Neural progenitor cell (in vitro differentiated cells): ENCODE measurements around the gene CCSER1. TPM values are rescaled to one million over a fixed set of nuclear protein-coding genes. Genes with fewer than 3 reads are reported as not detected.

Experiments
- DNase-seq: peaks from one replicate; pipeline ENCODE4 v3.0.0-alpha.2; 2016; ENCODE audit warnings: low spot score
- H2AFZ ChIP-seq: fragments of 200-600 bp; sonication (generic); replicated peaks from 2 replicates; pipeline ENCODE4 v1.6.1; 2016; ENCODE audit warnings: antibody characterized with exemption
- H3F3A ChIP-seq: fragments of 200-600 bp; sonication (generic); 2 replicates; pipeline ENCODE4 v1.6.1; 2016; ENCODE audit warnings: antibody characterized with exemption, low read depth
- H3K27ac ChIP-seq: fragments of 200-600 bp; sonication (generic); 2 replicates; pipeline ENCODE4 v1.5.1; 2016; ENCODE audit warnings: mild to moderate bottlenecking
- H3K27me3 ChIP-seq: fragments of 200-600 bp; sonication (generic); 2 replicates; pipeline ENCODE4 v1.6.1; 2016; ENCODE audit warnings: mild to moderate bottlenecking, moderate library complexity
- H3K36me3 ChIP-seq: fragments of 200-600 bp; sonication (generic); 2 replicates; pipeline ENCODE4 v1.5.1; 2016
- H3K4me1 ChIP-seq: fragments of 200-600 bp; sonication (generic); 2 replicates; pipeline ENCODE4 v1.6.1; 2016; ENCODE audit warnings: mixed run types
- H3K4me2 ChIP-seq: fragments of 200-600 bp; sonication (generic); 2 replicates; pipeline ENCODE4 v1.6.1; 2016
- H3K4me3 ChIP-seq: fragments of 200-600 bp; sonication (generic); 2 replicates; pipeline ENCODE4 v1.5.1; 2016
- H3K79me2 ChIP-seq: fragments of 200-600 bp; sonication (generic); 2 replicates; pipeline ENCODE4 v1.6.1; 2016; ENCODE audit warnings: low read depth
- H3K9ac ChIP-seq: fragments of 200-600 bp; sonication (generic); 2 replicates; pipeline ENCODE4 v1.6.1; 2016
- H3K9me3 ChIP-seq: fragments of 200-600 bp; sonication (generic); 2 replicates; pipeline ENCODE4 v1.5.1; 2016; ENCODE audit warnings: low read depth
- H4K20me1 ChIP-seq: fragments of 200-600 bp; sonication (generic); 2 replicates; pipeline ENCODE4 v1.6.1; 2016; ENCODE audit warnings: low read depth
- H3K27ac Mint-ChIP-seq: 3 replicates; pipeline ENCODE4 v1.8.0; 2021; ENCODE audit warnings: mixed read lengths
- H3K27me3 Mint-ChIP-seq: 2 replicates; pipeline ENCODE4 v1.8.0; 2022; ENCODE audit warnings: low read depth, mild to moderate bottlenecking, inconsistent platforms, moderate library complexity, mixed read lengths; ENCODE audit not compliant: insufficient read depth
- H3K36me3 Mint-ChIP-seq: 3 replicates; pipeline ENCODE4 v1.8.0; 2021; ENCODE audit warnings: mixed read lengths
- H3K4me1 Mint-ChIP-seq: 3 replicates; pipeline ENCODE4 v1.8.0; 2021; ENCODE audit warnings: mixed read lengths
- H3K4me3 Mint-ChIP-seq: 3 replicates; pipeline ENCODE4 v1.8.0; 2021; ENCODE audit warnings: mild to moderate bottlenecking, moderate library complexity, mixed read lengths
- H3K9me3 Mint-ChIP-seq: 3 replicates; pipeline ENCODE4 v1.8.0; 2020; ENCODE audit warnings: mixed read lengths
- EZH2 ChIP-seq: fragments of 200-600 bp; sonication (generic); IDR thresholded peaks from 2 replicates; pipeline ENCODE4 v1.6.1; 2017; ENCODE audit warnings: antibody characterized with exemption, mild to moderate bottlenecking, moderate library complexity
- EZH2phosphoT487 ChIP-seq: fragments of 200-600 bp; sonication (generic); IDR thresholded peaks from 2 replicates; pipeline ENCODE4 v1.6.1; 2017; ENCODE audit warnings: antibody characterized with exemption
- total RNA-seq: library from RNA; depleted of rRNA; stranded (reverse); fragments of >200 nt; gene quantifications from 2 replicates; pipeline ENCODE4 v1.2.3, GENCODE V29; 2015; ENCODE audit warnings: low replicate concordance
- TF ChIP-seq, protein P1 (sequence below): fragments of 200-600 bp; sonication (generic); IDR thresholded peaks from 2 replicates; pipeline ENCODE4 v1.5.1; 2017; ENCODE audit warnings: antibody characterized with exemption, mild to moderate bottlenecking

The CCSER1 gene
- total RNA-seq, 1 donor from 2014 or later, result 0.77 TPM

DNA sequence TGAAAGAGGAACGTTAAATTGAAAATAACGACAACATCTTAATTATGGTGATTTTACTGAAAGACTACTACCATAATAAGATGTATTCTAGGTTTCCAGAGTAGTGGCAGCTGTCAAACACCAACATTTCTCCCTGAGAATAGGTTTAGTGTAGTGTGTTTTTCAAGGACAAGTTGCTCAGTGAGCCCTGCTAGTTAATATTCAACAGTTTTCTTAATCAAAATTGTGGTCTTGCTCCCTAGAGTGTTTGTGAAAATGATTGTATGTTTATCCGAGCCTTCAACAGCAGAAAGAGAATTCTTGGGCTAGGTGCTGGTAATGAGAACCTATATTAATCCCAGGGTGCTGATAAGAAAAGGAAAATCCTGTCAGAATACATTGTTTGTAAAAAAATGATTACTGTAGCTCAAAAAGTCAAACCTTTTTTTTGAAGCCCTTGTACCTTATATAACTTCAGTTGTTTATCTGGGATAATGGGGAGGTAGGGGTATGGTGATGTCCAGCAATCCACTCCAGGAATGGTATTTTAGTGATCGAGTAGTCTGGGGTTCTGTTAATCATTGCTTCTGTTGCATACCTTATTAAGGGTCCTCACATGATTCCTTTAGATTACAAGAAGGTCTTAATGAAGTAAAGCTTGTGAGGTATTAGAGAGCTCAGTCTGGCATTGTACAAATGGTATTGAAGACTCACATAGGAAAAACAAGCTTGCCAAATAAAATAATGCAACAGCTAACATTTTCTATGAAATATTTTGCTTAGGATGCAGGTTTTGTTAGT is 110.7 kb downstream of the CCSER1 start:
- no peak for TF ChIP-seq EZH2phosphoT487
- no peak for TF ChIP-seq EZH2
- TF ChIP-seq, protein P1, sequence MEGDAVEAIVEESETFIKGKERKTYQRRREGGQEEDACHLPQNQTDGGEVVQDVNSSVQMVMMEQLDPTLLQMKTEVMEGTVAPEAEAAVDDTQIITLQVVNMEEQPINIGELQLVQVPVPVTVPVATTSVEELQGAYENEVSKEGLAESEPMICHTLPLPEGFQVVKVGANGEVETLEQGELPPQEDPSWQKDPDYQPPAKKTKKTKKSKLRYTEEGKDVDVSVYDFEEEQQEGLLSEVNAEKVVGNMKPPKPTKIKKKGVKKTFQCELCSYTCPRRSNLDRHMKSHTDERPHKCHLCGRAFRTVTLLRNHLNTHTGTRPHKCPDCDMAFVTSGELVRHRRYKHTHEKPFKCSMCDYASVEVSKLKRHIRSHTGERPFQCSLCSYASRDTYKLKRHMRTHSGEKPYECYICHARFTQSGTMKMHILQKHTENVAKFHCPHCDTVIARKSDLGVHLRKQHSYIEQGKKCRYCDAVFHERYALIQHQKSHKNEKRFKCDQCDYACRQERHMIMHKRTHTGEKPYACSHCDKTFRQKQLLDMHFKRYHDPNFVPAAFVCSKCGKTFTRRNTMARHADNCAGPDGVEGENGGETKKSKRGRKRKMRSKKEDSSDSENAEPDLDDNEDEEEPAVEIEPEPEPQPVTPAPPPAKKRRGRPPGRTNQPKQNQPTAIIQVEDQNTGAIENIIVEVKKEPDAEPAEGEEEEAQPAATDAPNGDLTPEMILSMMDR, result no peak
- H3K27ac ChIP-seq, result no peak overlapping the region

DNA sequence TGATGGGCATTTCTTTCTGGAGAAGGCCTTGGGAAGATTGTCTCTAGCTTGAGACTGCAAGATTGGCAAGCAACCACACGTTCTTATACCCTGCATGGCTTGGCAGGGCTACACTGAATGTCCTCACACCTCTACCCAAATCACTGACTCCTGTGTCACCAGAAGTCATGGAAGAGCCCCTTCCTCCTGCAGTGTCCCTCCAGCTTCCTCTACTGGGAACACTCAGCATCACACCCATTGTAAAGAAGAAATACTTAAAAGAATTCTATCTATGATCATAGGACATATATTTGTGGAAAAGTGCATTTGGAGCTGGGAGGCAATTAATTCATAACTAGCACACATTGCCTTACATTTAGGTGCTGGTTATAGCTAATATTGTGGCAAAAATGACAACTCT is 113.1 kb downstream of the CCSER1 start:
- no peaks in the 10 kb centered on the region for H3K9me3 Mint-ChIP-seq

More for the DNA sequence above, 110.7 kb downstream of the CCSER1 start:
- Histone ChIP-seq H3K4me3 (no peak overlapping the region), H2AFZ (no peak overlapping the region), H3K4me1 (no peaks in the 10 kb centered on the region), H4K20me1 (no peaks in the 10 kb centered on the region), H3K9me3 (no peaks in the 10 kb centered on the region), H3K79me2 (no peaks in the 10 kb centered on the region), H3K4me2 (no peak overlapping the region), H3K27me3 (no peaks in the 10 kb centered on the region), H3K36me3 (no peaks in the 10 kb centered on the region), H3F3A (no peaks in the 10 kb centered on the region), H3K9ac (no peak overlapping the region)
- Mint-ChIP-seq H3K36me3 (no peaks in the 10 kb centered on the region), H3K4me3 (no peak overlapping the region), H3K9me3 (no peaks in the 10 kb centered on the region), H3K4me1 (no peaks in the 10 kb centered on the region), H3K27ac (no peak overlapping the region), H3K27me3 (peaks cover 2% of the 10 kb centered on the region)
- no peak for DNase-seq

DNA sequence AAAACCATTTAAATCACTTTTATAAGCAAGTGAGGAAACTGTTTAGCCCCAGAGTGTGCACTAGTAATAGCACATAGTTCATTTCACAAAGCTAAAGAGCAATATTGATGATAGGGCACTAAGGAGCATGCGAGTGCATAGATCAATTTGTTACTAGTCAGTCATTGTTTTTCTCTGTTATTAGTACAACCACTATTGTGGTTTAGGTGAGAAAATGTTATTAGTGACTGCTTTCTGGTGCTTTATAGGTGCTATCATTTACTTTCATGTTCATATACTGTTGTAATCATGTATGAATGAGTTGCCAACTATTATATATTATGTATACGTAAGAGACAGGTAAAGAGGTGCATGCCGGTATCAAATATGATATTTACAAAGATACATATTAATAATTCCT is 113.8 kb downstream of the CCSER1 start:
- TF ChIP-seq EZH2, result no peak
- TF ChIP-seq, protein P1, result no peak
- TF ChIP-seq EZH2phosphoT487, result no peak
- no peaks in the 10 kb centered on the region for H3K4me1 ChIP-seq
- Mint-ChIP-seq H3K36me3 (no peaks in the 10 kb centered on the region), H3K27ac (no peak overlapping the region), H3K9me3 (no peaks in the 10 kb centered on the region), H3K4me1 (peaks cover 3% of the 10 kb centered on the region), H3K4me3 (no peak overlapping the region), H3K27me3 (peaks cover 2% of the 10 kb centered on the region)
- no peak overlapping the region for H3K4me2 ChIP-seq
- H4K20me1 ChIP-seq, result no peaks in the 10 kb centered on the region
- no peaks in the 10 kb centered on the region for H3K27me3 ChIP-seq
- H3F3A ChIP-seq, result no peaks in the 10 kb centered on the region
- no peak for DNase-seq
- no peak overlapping the region for H3K9ac ChIP-seq
- no peaks in the 10 kb centered on the region for H3K9me3 ChIP-seq
- H3K79me2 ChIP-seq, result no peaks in the 10 kb centered on the region
- H2AFZ ChIP-seq, result no peak overlapping the region
- no peak overlapping the region for H3K4me3 ChIP-seq
- H3K36me3 ChIP-seq, result no peaks in the 10 kb centered on the region
- H3K27ac ChIP-seq, result no peak overlapping the region

More for the DNA sequence above, 113.1 kb downstream of the CCSER1 start:
- no peaks in the 10 kb centered on the region for H3K36me3 ChIP-seq
- Mint-ChIP-seq H3K27ac (no peak overlapping the region), H3K27me3 (peaks cover 2% of the 10 kb centered on the region), H3K36me3 (no peaks in the 10 kb centered on the region), H3K4me3 (no peak overlapping the region), H3K4me1 (peaks cover 2% of the 10 kb centered on the region)
- no peak overlapping the region for H3K4me2 ChIP-seq
- no peaks in the 10 kb centered on the region for H3K9me3 ChIP-seq
- no peak overlapping the region for H2AFZ ChIP-seq
- no peaks in the 10 kb centered on the region for H3F3A ChIP-seq
- no peaks in the 10 kb centered on the region for H3K4me1 ChIP-seq
- H3K27me3 ChIP-seq, result no peaks in the 10 kb centered on the region
- H3K27ac ChIP-seq, result no peak overlapping the region
- no peak overlapping the region for H3K9ac ChIP-seq
- TF ChIP-seq EZH2, result no peak
- TF ChIP-seq, protein P1, result peak; percentile 31
- TF ChIP-seq EZH2phosphoT487, result no peak
- no peaks in the 10 kb centered on the region for H4K20me1 ChIP-seq
- H3K4me3 ChIP-seq, result no peak overlapping the region
- DNase-seq, result peak; percentile 5
- H3K79me2 ChIP-seq, result no peaks in the 10 kb centered on the region
